Smooth muscle cell (in vitro differentiated cells): ENCODE measurements around the gene CARS2. TPM values are rescaled to one million over a fixed set of nuclear protein-coding genes. Genes with fewer than 3 reads are reported as not detected.

Experiments used
- DNase-seq: peaks from one replicate; lab custom pipeline; 2025; ENCODE audit not compliant: unreplicated experiment; lab: John Stamatoyannopoulos, UW
- H2AFZ ChIP-seq: fragments of 200-600 bp; sonication (generic); 2 replicates; pipeline ENCODE4 v1.6.0; 2016; ENCODE audit warnings: antibody characterized with exemption, low read depth, mild to moderate bottlenecking
- H3F3A ChIP-seq: fragments of 200-600 bp; sonication (generic); 2 replicates; pipeline ENCODE4 v1.6.0; 2017; ENCODE audit warnings: antibody characterized with exemption, low read depth
- H3K27ac ChIP-seq: fragments of 200-600 bp; sonication (generic); 2 replicates; pipeline ENCODE4 v1.5.1; 2016; ENCODE audit warnings: low read depth, mild to moderate bottlenecking
- H3K27me3 ChIP-seq: fragments of 200-600 bp; sonication (generic); 2 replicates; pipeline ENCODE4 v1.6.1; 2016; ENCODE audit warnings: low read depth, mild to moderate bottlenecking
- H3K36me3 ChIP-seq: fragments of 200-600 bp; sonication (generic); 2 replicates; pipeline ENCODE4 v1.5.1; 2016; ENCODE audit warnings: low read depth
- H3K4me1 ChIP-seq: fragments of 200-600 bp; sonication (generic); 2 replicates; pipeline ENCODE4 v1.5.1; 2016; ENCODE audit warnings: low read depth
- H3K4me2 ChIP-seq: fragments of 200-600 bp; sonication (generic); 2 replicates; pipeline ENCODE4 v1.6.0; 2016; ENCODE audit warnings: mild to moderate bottlenecking
- H3K4me3 ChIP-seq: fragments of 200-600 bp; sonication (generic); 2 replicates; pipeline ENCODE4 v1.5.1; 2016; ENCODE audit warnings: mild to moderate bottlenecking
- H3K79me2 ChIP-seq: fragments of 200-600 bp; sonication (generic); 2 replicates; pipeline ENCODE4 v1.6.0; 2016; ENCODE audit warnings: low read depth, mild to moderate bottlenecking
- H3K9ac ChIP-seq: fragments of 200-600 bp; sonication (generic); 2 replicates; pipeline ENCODE4 v1.6.0; 2016; ENCODE audit warnings: low read depth
- H3K9me3 ChIP-seq: fragments of 200-600 bp; sonication (generic); replicated peaks from 2 replicates; pipeline ENCODE4 v1.5.1; 2016; ENCODE audit warnings: low read depth
- H4K20me1 ChIP-seq: fragments of 200-600 bp; sonication (generic); 2 replicates; pipeline ENCODE4 v1.6.0; 2016; ENCODE audit warnings: low read depth
- WGBS: methylation state at CpG from one replicate; pipeline ENCODE4 v1.1.7; 2016; ENCODE audit warnings: low lambda C conversion rate; 5-methylcytosine and 5-hydroxymethylcytosine counted together
- polyA plus RNA-seq: library from polyadenylated mRNA; unstranded; fragments of >200 nt; fragmentation: Nextera tagmentation; extraction: Ambion mirVana; gene quantifications from 2 replicates; pipeline ENCODE4 v1.2.1, GENCODE V29; 2016
- total RNA-seq: library from RNA; depleted of rRNA; stranded (reverse); fragments of >200 nt; gene quantifications from 2 replicates; pipeline ENCODE4 v1.2.3, GENCODE V29; 2014
- TF ChIP-seq, protein P1 (sequence below): fragments of 200-600 bp; sonication (generic); IDR thresholded peaks from 2 replicates; pipeline ENCODE4 v1.5.1; 2017; ENCODE audit warnings: borderline replicate concordance, mild to moderate bottlenecking, antibody characterized with exemption; ENCODE audit not compliant: insufficient read depth, poor library complexity, severe bottlenecking

Gene CARS2
- total and polyA plus RNA-seq, 2 experiments from 2014 or later: 37.5 to 71.7 TPM

DNA sequence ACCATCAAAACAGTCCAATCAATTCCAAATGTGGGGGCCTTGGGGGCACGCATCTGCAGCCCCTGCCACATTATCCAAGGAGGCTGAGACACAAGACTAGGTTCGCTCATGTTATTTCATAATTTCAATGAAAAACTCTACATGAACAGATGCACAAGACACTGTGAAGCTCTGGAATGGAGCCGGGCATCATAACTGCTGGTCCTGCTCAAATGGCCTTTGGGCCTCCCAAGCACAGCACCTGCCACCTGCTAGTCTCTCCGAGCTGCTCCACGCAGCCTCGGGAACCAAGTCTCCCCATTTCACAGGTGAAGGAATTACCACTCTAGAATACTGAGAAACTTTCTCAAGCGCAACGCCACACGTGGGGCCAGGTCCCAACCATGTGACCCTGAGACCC lies 16.9 kb downstream of the CARS2 start:
- Histone ChIP-seq H4K20me1 (peaks cover 16% of the 10 kb centered on the region), H3K9me3 (no peaks in the 10 kb centered on the region), H3K36me3 (no peaks in the 10 kb centered on the region), H3K4me2 (no peak overlapping the region), H3K27me3 (no peaks in the 10 kb centered on the region), H3F3A (no peaks in the 10 kb centered on the region), H2AFZ (no peak overlapping the region), H3K9ac (no peak overlapping the region), H3K27ac (no peak overlapping the region), H3K4me3 (no peak overlapping the region), H3K4me1 (no peaks in the 10 kb centered on the region), H3K79me2 (peaks cover 3% of the 10 kb centered on the region)
- TF ChIP-seq, protein P1, sequence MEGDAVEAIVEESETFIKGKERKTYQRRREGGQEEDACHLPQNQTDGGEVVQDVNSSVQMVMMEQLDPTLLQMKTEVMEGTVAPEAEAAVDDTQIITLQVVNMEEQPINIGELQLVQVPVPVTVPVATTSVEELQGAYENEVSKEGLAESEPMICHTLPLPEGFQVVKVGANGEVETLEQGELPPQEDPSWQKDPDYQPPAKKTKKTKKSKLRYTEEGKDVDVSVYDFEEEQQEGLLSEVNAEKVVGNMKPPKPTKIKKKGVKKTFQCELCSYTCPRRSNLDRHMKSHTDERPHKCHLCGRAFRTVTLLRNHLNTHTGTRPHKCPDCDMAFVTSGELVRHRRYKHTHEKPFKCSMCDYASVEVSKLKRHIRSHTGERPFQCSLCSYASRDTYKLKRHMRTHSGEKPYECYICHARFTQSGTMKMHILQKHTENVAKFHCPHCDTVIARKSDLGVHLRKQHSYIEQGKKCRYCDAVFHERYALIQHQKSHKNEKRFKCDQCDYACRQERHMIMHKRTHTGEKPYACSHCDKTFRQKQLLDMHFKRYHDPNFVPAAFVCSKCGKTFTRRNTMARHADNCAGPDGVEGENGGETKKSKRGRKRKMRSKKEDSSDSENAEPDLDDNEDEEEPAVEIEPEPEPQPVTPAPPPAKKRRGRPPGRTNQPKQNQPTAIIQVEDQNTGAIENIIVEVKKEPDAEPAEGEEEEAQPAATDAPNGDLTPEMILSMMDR: no peak
- DNase-seq: no peak
- 87% methylated on average over 9 of the region's 9 CpGs for WGBS

DNA sequence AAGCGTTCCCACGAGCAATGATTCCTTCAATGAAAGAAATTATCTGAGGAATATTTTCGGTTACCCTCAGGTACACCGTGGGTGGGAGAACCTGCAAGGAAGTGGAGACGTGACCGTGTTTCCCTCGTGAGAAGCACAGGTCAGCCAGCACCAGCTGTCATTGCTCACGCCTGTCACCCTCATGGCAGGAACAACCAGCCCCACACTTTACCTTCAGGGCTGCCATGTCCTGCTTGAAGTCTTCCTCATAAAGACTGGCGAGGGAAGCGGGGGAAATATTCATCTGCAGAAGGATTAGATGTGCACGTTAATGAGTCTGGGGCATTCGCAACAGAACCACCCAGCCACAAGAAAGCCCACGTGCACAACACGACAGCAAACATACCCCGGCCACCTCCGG lies 18.2 kb downstream of the CARS2 start:
- Histone ChIP-seq H4K20me1 (peaks cover 16% of the 10 kb centered on the region), H3K4me1 (no peaks in the 10 kb centered on the region), H3K79me2 (peaks cover 3% of the 10 kb centered on the region), H3K4me2 (no peak overlapping the region), H3F3A (no peaks in the 10 kb centered on the region), H3K9me3 (no peaks in the 10 kb centered on the region), H3K36me3 (no peaks in the 10 kb centered on the region), H3K9ac (no peak overlapping the region), H3K4me3 (no peak overlapping the region), H3K27ac (no peak overlapping the region), H3K27me3 (no peaks in the 10 kb centered on the region), H2AFZ (no peak overlapping the region)
- TF ChIP-seq, protein P1: no peak
- no peak for DNase-seq
- 96% methylated on average over 16 of the region's 16 CpGs for WGBS

DNA sequence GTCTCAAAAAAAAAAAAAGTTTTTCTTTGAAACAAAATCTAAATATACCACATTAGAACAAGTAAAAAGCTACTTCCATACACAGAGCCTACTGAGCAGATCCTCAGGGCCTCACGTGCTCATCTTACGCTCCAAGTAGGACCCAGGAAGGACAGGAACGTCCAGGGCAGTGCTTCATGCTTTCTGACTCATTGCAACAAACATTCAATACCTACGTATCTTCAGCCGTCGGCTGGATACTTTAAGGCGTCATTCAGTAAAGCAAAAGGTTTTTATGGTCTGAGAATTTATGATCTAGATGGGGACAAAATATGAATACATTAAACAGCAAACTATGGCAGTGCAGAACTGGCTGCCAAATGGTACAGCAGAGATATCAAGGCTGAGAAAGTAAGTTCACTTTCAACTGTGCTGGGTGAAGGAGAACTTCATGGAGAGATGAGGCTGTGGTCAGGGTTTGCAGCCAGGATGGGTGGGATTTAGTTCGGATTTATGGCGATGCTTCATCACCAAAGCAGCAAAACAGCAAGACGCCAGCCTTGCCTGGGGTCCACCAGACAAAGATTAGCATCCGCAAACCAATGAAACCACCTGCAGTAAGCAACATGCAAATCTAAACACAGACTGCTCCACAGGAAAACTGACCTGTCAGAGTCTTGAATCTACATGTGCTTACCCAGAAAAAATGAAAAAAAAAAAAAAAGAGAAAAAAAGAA lies 20.5 kb downstream of the CARS2 start:
- Histone ChIP-seq H3K4me2 (no peak overlapping the region), H3K27me3 (no peaks in the 10 kb centered on the region), H3K9ac (no peak overlapping the region), H3K79me2 (peaks cover 3% of the 10 kb centered on the region), H3K9me3 (no peaks in the 10 kb centered on the region), H3F3A (no peaks in the 10 kb centered on the region), H3K4me1 (no peaks in the 10 kb centered on the region), H4K20me1 (peaks cover 16% of the 10 kb centered on the region), H2AFZ (no peak overlapping the region), H3K27ac (peak overlapping the region; percentile 28), H3K36me3 (no peaks in the 10 kb centered on the region), H3K4me3 (no peak overlapping the region)
- TF ChIP-seq, protein P1: no peak
- 83% methylated on average over 11 of the region's 11 CpGs for WGBS
- no peak for DNase-seq
